ENCODE results near the gene TDRD15. TPM values are rescaled to one million over a fixed set of nuclear protein-coding genes. Genes with fewer than 3 reads are reported as not detected.

The TDRD15 gene
- total and polyA plus RNA-seq, 11 donors: 0.05 to 0.08 TPM; not detected in 9

DNA sequence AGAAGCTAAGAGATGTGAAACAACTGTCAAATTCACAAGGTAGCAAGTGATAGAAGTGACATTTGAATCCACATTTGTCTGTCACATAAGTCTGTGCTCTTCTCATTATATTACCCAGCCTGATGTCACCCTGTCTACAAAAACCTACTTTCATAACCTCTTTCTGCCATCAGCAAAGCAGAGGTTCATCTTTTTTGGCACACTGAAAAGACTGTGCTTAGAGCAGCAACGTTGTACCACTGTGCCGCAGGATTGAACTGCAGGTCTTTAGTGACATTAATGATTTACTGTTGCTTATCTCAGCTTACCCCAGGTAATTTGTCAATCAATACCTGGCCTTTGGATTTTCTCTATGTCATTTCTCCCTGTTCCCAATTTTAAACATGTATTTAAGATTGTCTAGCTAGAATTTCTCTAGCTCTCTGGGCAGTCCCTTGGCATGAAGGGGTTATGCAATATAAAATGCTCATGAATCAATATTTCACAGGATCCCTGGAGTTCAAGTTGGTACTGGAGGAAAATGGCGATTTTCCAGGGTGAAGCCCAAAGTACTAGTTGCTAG lies 31.4 kb upstream of the TDRD15 start:
- Histone ChIP-seq H3K4me1 (no peaks in the 10 kb centered on the region), H3K4me3 (no peak overlapping the region), H3K27ac (no peak overlapping the region), H3K27me3 (no peaks in the 10 kb centered on the region), H3K36me3 (no peaks in the 10 kb centered on the region), H3K9me3 (no peaks in the 10 kb centered on the region)
- intact Hi-C loops (cut with DNase I): no loop called here
- ATAC-seq (no peak), DNase-seq (no peak)
- 65 to 73% (median 70%) methylated on average over 3 of the region's 3 CpGs for WGBS, 4 donors
- TF ChIP-seq, protein P1, sequence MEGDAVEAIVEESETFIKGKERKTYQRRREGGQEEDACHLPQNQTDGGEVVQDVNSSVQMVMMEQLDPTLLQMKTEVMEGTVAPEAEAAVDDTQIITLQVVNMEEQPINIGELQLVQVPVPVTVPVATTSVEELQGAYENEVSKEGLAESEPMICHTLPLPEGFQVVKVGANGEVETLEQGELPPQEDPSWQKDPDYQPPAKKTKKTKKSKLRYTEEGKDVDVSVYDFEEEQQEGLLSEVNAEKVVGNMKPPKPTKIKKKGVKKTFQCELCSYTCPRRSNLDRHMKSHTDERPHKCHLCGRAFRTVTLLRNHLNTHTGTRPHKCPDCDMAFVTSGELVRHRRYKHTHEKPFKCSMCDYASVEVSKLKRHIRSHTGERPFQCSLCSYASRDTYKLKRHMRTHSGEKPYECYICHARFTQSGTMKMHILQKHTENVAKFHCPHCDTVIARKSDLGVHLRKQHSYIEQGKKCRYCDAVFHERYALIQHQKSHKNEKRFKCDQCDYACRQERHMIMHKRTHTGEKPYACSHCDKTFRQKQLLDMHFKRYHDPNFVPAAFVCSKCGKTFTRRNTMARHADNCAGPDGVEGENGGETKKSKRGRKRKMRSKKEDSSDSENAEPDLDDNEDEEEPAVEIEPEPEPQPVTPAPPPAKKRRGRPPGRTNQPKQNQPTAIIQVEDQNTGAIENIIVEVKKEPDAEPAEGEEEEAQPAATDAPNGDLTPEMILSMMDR (IDR thresholded peaks at IDR 0.05): no peak
- no peak for TF ChIP-seq POLR2A (IDR thresholded peaks at IDR 0.05)

DNA sequence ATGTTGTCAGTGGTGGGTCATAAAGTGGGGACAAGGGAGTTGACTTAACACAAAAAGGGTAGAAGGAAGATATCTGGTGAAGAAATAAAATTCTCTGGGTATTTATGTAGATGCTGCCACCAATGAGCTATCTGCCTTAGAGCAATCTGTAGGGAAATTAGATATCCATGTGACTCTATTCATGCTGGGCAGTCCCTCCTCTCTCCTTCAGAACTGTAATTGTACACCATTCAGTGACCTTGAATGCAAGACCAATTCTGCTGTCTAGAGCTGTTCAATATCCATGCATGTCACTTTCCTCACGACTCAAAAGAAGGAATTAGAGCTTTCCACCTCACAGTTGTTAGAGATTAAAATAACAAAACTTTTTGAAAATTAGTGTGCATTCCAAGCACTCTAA lies 28.6 kb upstream of the TDRD15 start:
- Histone ChIP-seq H3K9me3 (no peaks in the 10 kb centered on the region), H3K27me3 (no peaks in the 10 kb centered on the region), H3K27ac (no peak overlapping the region), H3K4me3 (no peak overlapping the region), H3K4me1 (peaks cover 0 to 7% (median 0%) of the 10 kb centered on the region in 12 donors), H3K36me3 (no peaks in the 10 kb centered on the region)
- WGBS, 4 donors: 28 to 42% (median 31%) methylated on average over 1 of the region's 1 CpG
- DNase-seq: no peak
- TF ChIP-seq, protein P1 (IDR thresholded peaks at IDR 0.05): no peak
- no peak for TF ChIP-seq POLR2A (IDR thresholded peaks at IDR 0.05)
- no peak for ATAC-seq
- intact Hi-C loops (cut with DNase I): no loop called here

DNA sequence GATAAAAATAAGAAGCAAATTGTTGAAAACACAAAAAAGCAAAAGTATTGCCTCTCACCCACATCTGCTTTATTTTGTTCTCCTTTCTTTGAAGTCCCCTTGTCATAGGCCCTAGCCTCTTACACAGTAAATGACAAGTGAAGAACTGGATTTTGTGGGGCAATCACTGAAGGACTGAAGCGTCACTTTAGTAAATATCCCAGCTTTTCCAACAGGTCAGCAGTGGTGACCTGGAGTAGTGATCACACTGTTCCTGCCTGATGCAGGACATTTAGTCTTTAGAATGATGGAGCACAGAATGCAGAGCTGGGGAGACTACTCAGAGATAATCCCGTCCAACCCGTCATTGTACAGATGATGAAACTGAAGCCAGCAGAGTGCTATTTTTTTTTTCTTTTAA lies 28.1 kb upstream of the TDRD15 start:
- ATAC-seq: no peak

DNA sequence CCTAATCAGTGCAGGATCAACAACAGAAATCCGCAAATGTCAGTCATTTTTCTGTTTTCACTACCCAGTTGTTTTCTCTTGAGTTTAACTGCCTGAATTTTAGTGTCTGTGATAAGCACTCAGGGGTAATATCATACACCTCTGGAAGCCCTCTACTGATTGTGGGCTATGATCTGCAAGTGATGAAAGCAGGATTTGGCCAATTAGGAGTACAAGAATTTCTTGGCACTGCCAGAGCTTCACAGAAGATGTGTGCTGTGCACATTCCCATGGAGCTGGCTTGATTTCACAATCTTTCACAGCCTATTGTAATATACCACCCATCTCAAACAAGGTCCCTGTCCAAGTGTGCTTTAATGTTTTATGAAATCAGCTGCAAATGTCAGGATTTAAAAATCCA lies 27.3 kb upstream of the TDRD15 start:
- TF ChIP-seq, protein P1 (IDR thresholded peaks at IDR 0.05): no peak
- TF ChIP-seq POLR2A (IDR thresholded peaks at IDR 0.05): no peak
- peaks cover 0 to 7% (median 0%) of the 10 kb centered on the region in 12 donors for H3K4me1 ChIP-seq
- no peak overlapping the region for H3K27ac ChIP-seq
- no peaks in the 10 kb centered on the region for H3K27me3 ChIP-seq
- intact Hi-C loops (cut with DNase I): no loop called here
- no peak overlapping the region for H3K4me3 ChIP-seq
- no peaks in the 10 kb centered on the region for H3K36me3 ChIP-seq
- no peaks in the 10 kb centered on the region for H3K9me3 ChIP-seq
- DNase-seq (no peak), ATAC-seq (peak in 2 of 4 donors; percentile 24 to 30)
- 64 to 87% (median 71%) methylated on average over 1 of the region's 1 CpG for WGBS, 4 donors

More for the DNA sequence above, 28.1 kb upstream of the TDRD15 start:
- 67 to 82% (median 76%) methylated on average over 3 of the region's 3 CpGs for WGBS, 4 donors
- H3K27me3 ChIP-seq: no peaks in the 10 kb centered on the region
- intact Hi-C loops (cut with DNase I): no loop called here
- H3K9me3 ChIP-seq: no peaks in the 10 kb centered on the region
- H3K27ac ChIP-seq: no peak overlapping the region
- TF ChIP-seq, protein P1 (IDR thresholded peaks at IDR 0.05): no peak
- TF ChIP-seq POLR2A (IDR thresholded peaks at IDR 0.05): no peak
- H3K4me3 ChIP-seq: no peak overlapping the region
- no peak for DNase-seq
- peaks cover 0 to 7% (median 0%) of the 10 kb centered on the region in 12 donors for H3K4me1 ChIP-seq
- H3K36me3 ChIP-seq: no peaks in the 10 kb centered on the region

Data from heart left ventricle (tissue), 16 donors.